GM12872 (cell line): ENCODE measurements around the gene TET2.

Experiments used
- CTCF ChIP-seq: IDR thresholded peaks from 3 replicates; pipeline ENCODE4 v1.5.1; 2011; ENCODE audit warnings: low read depth, mild to moderate bottlenecking, low read length, moderate library complexity; ENCODE audit not compliant: insufficient read depth

TET2 gene

GRCh38 chr4:105166066-105166465 lies 19.4 kb downstream of the TET2 start:
- no peak for TF ChIP-seq CTCF

GRCh38 chr4:105170711-105171110 lies 24.0 kb downstream of the TET2 start:
- TF ChIP-seq CTCF: no peak

DNA sequence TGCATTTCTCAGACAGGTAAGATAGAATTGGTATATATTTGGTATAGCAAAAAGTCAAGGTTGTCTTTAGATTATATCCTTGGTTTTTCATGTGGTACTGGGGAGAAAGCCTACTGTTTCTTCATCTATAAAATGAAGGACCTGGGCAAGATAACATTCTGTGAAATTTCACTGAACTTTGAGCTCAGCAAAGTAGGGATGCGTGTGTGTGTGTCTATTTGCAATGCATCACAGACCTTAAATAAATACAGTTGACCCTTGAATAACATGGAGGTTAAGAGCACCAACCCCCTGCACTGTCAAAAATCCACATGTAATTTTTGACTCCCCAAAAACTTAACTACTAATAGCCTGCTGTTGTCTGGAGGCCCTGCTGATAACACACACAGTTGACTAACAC lies 25.2 kb downstream of the TET2 start:
- TF ChIP-seq CTCF: no peak

- no peak for TF ChIP-seq CTCF
Measured at GRCh38 chr4:105174098-105174497, 27.4 kb downstream of the TET2 start.

GRCh38 chr4:105179539-105180401 lies 33.1 kb downstream of the TET2 start:
- no peak for TF ChIP-seq CTCF

GRCh38 chr4:105181259-105181658 lies 34.6 kb downstream of the TET2 start:
- no peak for TF ChIP-seq CTCF

DNA sequence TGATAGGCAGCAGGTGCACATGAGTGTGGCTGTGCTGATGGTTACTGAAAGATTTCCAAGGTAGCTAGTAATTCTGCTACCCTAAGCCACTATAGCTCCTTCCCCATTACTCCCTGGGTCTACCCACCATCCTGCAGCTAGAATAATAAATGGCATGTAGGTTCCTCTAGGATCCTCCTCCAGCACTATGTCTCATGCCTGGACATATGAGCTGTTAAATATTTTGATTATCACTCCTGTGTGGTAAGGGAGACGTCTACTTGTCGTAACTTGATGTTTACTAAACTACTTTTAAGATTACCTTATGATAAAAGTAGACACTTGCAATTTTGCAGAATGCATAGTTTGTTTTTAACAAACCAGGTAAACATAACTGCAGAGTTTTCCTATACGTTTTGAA lies 35.5 kb downstream of the TET2 start:
- no peak for TF ChIP-seq CTCF
